DMS153 (cell line): Measurements from ENCODE around the gene ITPKC.

ENCODE experiments used
- DNase-seq: peaks from one replicate; lab custom pipeline; 2025; lab: John Stamatoyannopoulos, UW

The ITPKC gene

GRCh38 chr19:40690693-40691420, 26.1 kb upstream of the ITPKC start:
- peak; percentile 78 for DNase-seq

- no peak for DNase-seq
These were observed 25.3 kb upstream of the ITPKC start for GRCh38 chr19:40691421-40692211.

GRCh38 chr19:40692212-40692551, 24.7 kb upstream of the ITPKC start:
- DNase-seq = no peak

GRCh38 chr19:40693150-40693788, 23.6 kb upstream of the ITPKC start:
- no peak for DNase-seq

- DNase-seq = no peak
These were observed 23.0 kb upstream of the ITPKC start for GRCh38 chr19:40693896-40694295.

- DNase-seq = no peak
These were observed 21.0 kb upstream of the ITPKC start for GRCh38 chr19:40695881-40696280.

- DNase-seq = no peak
These were observed 19.9 kb upstream of the ITPKC start for GRCh38 chr19:40697007-40697406.

GRCh38 chr19:40700083-40700482, 16.8 kb upstream of the ITPKC start:
- no peak for DNase-seq

- DNase-seq = no peak
These were observed 15.2 kb upstream of the ITPKC start for GRCh38 chr19:40701758-40702157.

- no peak for DNase-seq
These were observed 14.4 kb upstream of the ITPKC start for GRCh38 chr19:40702337-40703012.

GRCh38 chr19:40703029-40703755, 13.7 kb upstream of the ITPKC start:
- no peak for DNase-seq

- no peak for DNase-seq
These were observed 12.2 kb upstream of the ITPKC start for GRCh38 chr19:40704491-40705361.

GRCh38 chr19:40705362-40705651, 11.6 kb upstream of the ITPKC start:
- no peak for DNase-seq

GRCh38 chr19:40705950-40706619, 10.8 kb upstream of the ITPKC start:
- DNase-seq = no peak

GRCh38 chr19:40707615-40708014, 9.3 kb upstream of the ITPKC start:
- no peak for DNase-seq

GRCh38 chr19:40709817-40710216, 7.1 kb upstream of the ITPKC start:
- DNase-seq = no peak

GRCh38 chr19:40713939-40714338, 3.0 kb upstream of the ITPKC start:
- DNase-seq = no peak

GRCh38 chr19:40714441-40715299, 2.2 kb upstream of the ITPKC start:
- peak; percentile 89 for DNase-seq

- DNase-seq = no peak
These were observed 856 bp upstream of the ITPKC start for GRCh38 chr19:40716031-40716481.
